Heart left ventricle (tissue), 16 donors: ENCODE results near the gene RELA. TPM values are rescaled to one million over a fixed set of nuclear protein-coding genes. Genes with fewer than 3 reads are reported as not detected.
A peak's percentile ranks its signal among the peaks of the same experiment; 100 is the strongest.

Experiments used
- ATAC-seq, 4 donors: fragments of 200-7000 bp; cut with Tn5 transposase; one replicate each; pipeline ENCODE4 v1.9.1; 2020 to 2022; ENCODE audit warnings: moderate library complexity in 4 of 4, mild to moderate bottlenecking in 3 of 4, moderate number of reproducible peaks in 1 of 4
- DNase-seq, 5 donors: peaks; one replicate each; pipeline ENCODE4 v3.0.0-alpha.2; 2020
- H3K27ac ChIP-seq, 12 donors: fragments of 200-600 bp; sonication (generic) in 4 of 12; one replicate each; pipeline versions ENCODE4 v1.5.0 to v1.8.0; 2016 to 2022; ENCODE audit warnings: mild to moderate bottlenecking in 2 of 12
- H3K27me3 ChIP-seq, 9 donors: fragments of 200-600 bp; sonication (generic) in 2 of 9; one replicate each; pipeline versions ENCODE4 v1.5.1 to v1.8.0; 2016 to 2022; ENCODE audit warnings: mild to moderate bottlenecking in 3 of 9
- H3K36me3 ChIP-seq, 9 donors: fragments of 200-600 bp; sonication (generic) in 2 of 9; one replicate each; pipeline versions ENCODE4 v1.5.0 to v1.8.0; 2018 to 2022; ENCODE audit warnings: mild to moderate bottlenecking in 2 of 9
- H3K4me1 ChIP-seq, 12 donors: fragments of 200-600 bp; sonication (generic) in 4 of 12; one replicate each; pipeline versions ENCODE4 v1.5.0 to v1.8.0; 2016 to 2022; ENCODE audit warnings: mild to moderate bottlenecking in 3 of 12
- H3K4me3 ChIP-seq, 12 donors: fragments of 200-600 bp; sonication (generic) in 4 of 12; one replicate each; pipeline versions ENCODE4 v1.5.0 to v1.8.0; 2017 to 2022; ENCODE audit warnings: mild to moderate bottlenecking in 9 of 12, moderate library complexity in 4 of 12
- H3K9me3 ChIP-seq, 12 donors: fragments of 200-600 bp; sonication (generic) in 4 of 12; one replicate each; pipeline versions ENCODE4 v1.5.0 to v1.8.0; 2016 to 2022; ENCODE audit warnings: mild to moderate bottlenecking in 1 of 12
- CTCF ChIP-seq, 12 donors: fragments of 200-600 bp; sonication (generic) in 4 of 12; IDR thresholded peaks; one replicate each; pipeline versions ENCODE4 v1.5.0 to v1.8.0; 2018 to 2022; ENCODE audit warnings: antibody characterized with exemption in 12 of 12, mild to moderate bottlenecking in 5 of 12
- POLR2A ChIP-seq, 2 donors: fragments of 450-650 bp; IDR thresholded peaks; one replicate each; pipeline ENCODE4 v1.6.1; 2017; ENCODE audit warnings: antibody characterized with exemption in 2 of 2, mild to moderate bottlenecking in 2 of 2, moderate library complexity in 2 of 2
- WGBS, 4 donors: extraction: QIAGEN DNeasy Blood & Tissue Kit in 2 of 4; methylation state at CpG; one replicate each; pipeline versions ENCODE4 v1.1.5 to v1.1.7; 2013 to 2018; 5-methylcytosine and 5-hydroxymethylcytosine counted together
- intact Hi-C, 10 donors: fragments of 100-400 bp; cut with DNase I; formaldehyde crosslinking; loops; one replicate each; pipeline versions ENCODE4 v1.11.1 to v1.14.2; 2022
- polyA plus RNA-seq, 2 donors: library from polyadenylated mRNA; stranded (reverse); fragments of 200-250 nt; gene quantifications; one replicate each; pipeline ENCODE4 v1.2.3, GENCODE V29; 2013
- total RNA-seq, 9 donors: library from RNA; depleted of rRNA in 2 of 9; stranded (reverse); fragments of >200 nt in 2 of 9; fragmentation: NEBNext Ultra II Directional in 3 of 9; extraction: Animal tissue kit (Norgen Biotek cat#: 25700) in 3 of 9; gene quantifications; one replicate each; pipeline versions ENCODE4 v1.1.0 to v1.2.4, GENCODE V29; 2016 to 2023
- donor health status: ischemic (EF 13 %, LVEDD 7.1; RV severe dilation, severe dysfunction).
- donor health status: healthy with polysubstance abuse.
- donor health status: DM: no; HTN: yes; CAD: no.
- donor health status: DM: no; HTN: no; CAD: no.
- donor health status: ischemic (EF 25% LVEDD 6.9; RV normal size, moderate dysfunction).
- donor health status: ischemic (EF 25% LVEDD 5.7; RV mildly dilated, moderate dysfunction).
- donor health status: healthy.
- donor health status: DM: yes; HTN: yes; CAD: no.
- donor health status: ischemic (EF 35%, LVEDD 5.7; RV mildly dilated, moderate dysfunction).
- donor health status: nonischemic (EF 11% LVEDD 7.7; RV severe dilation, severe dysfunction).
- donor health status: DM: yes; HTN: yes; CAD: no.
- donor health status: PGD.
- donor health status: ischemic (EF 29% LVEDD 5.4; RV normal size, mild dysfunction).
- donor health status: nonischemic (EF 23%, LVEDD 6.1; RV moderate dilation, normal function).

Gene RELA
- total and polyA plus RNA-seq, 11 donors = 22.2 to 86.4 (median 42.3) TPM

DNA sequence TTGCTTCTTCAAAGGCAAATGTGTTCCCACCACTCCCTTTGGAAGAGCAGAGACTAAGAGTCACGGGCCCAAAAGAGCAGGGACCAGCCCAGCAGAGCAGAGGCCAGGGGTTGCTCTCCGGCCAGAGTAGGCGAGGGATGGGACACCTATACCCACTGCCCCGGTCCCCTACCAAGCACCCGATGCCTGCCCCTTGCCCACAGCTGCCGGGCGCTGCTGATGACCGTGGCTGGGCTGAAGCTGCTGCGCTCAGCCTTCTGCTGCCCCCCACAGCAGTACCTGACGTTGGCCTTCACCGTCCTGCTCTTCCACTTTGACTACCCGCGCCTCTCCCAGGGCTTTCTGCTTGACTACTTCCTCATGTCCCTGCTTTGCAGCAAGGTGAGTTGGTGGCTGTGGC lies 35.5 kb downstream of the RELA start:
- ATAC-seq (no peak), DNase-seq (no peak)
- no peak overlapping the region for H3K27ac ChIP-seq
- no peaks in the 10 kb centered on the region for H3K9me3 ChIP-seq
- H3K4me3 ChIP-seq = no peak overlapping the region
- WGBS, 4 donors = 94 to 96% (median 95%) methylated on average over 10 to 13 of the region's 13 CpGs
- H3K27me3 ChIP-seq = no peaks in the 10 kb centered on the region
- H3K4me1 ChIP-seq = peaks cover 0 to 19% (median 6%) of the 10 kb centered on the region in 12 donors
- intact Hi-C loops = loop anchor here in 7 of 10 donors (5.0 to 10.0 kb wide), 6 partner anchors 75 to 370 kb away; no protein-coding TSS in a partner anchor
- no peak for TF ChIP-seq CTCF (IDR thresholded peaks at IDR 0.05)
- TF ChIP-seq POLR2A (IDR thresholded peaks at IDR 0.05) = no peak
- H3K36me3 ChIP-seq = peaks cover 2 to 100% (median 89%) of the 10 kb centered on the region in 9 donors

- WGBS, 4 donors = 56 to 83% (median 65%) methylated on average over 22 to 30 of the region's 30 CpGs
- peak; percentile 57 to 82 (median 74) for ATAC-seq
- no peak overlapping the region for H3K27ac ChIP-seq
- peak; percentile 51 to 75 (median 68) for TF ChIP-seq CTCF (IDR thresholded peaks at IDR 0.05)
- no peak for TF ChIP-seq POLR2A (IDR thresholded peaks at IDR 0.05)
- intact Hi-C loops = loop anchor here in 7 of 10 donors (1.0 to 10.0 kb wide), 7 partner anchors 77 to 372 kb away; no protein-coding TSS in a partner anchor
- peak; percentile 64 to 84 (median 71) for DNase-seq
- H3K36me3 ChIP-seq = peaks cover 2 to 100% (median 94%) of the 10 kb centered on the region in 9 donors
- H3K9me3 ChIP-seq = no peaks in the 10 kb centered on the region
- no peak overlapping the region for H3K4me3 ChIP-seq
- peaks cover 0 to 19% (median 6%) of the 10 kb centered on the region in 12 donors for H3K4me1 ChIP-seq
- H3K27me3 ChIP-seq = no peaks in the 10 kb centered on the region
These were observed 36.9 kb downstream of the RELA start for GRCh38 chr11:65625628-65626342.

DNA sequence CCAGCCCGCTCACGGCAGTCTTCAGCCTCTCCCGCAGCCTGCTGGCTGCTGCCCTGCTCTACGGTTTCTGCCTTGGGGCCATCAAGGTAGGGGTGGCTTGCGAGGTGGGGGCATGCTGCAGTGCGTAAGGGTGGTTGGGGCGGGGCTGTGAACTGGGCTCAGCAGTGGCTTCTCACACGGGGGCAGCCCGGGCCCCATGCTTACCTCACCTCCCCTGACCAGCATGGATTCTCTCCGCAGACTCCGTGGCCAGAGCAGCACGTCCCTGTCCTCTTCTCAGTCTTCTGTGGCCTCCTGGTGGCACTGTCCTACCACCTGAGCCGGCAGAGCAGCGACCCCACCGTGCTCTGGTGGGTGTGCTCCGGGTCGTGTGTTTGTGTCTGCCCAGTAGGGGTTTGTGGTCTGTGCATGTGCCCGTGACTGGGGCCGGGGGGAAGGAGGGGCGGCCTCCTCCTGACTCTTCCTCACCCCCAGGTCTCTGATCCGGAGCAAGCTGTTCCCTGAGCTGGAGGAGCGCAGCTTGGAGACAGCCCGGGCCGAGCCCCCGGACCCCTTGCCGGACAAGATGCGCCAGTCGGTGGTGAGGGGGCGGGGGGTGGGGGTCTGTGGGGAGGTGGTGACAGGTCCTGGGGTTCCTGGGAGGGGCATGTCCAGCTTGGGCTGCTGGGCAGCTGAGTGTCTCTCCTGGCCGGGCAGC lies 37.6 kb downstream of the RELA start:
- Histone ChIP-seq H3K27me3 (no peaks in the 10 kb centered on the region), H3K27ac (no peak overlapping the region), H3K9me3 (no peaks in the 10 kb centered on the region), H3K4me1 (peaks cover 0 to 13% (median 6%) of the 10 kb centered on the region in 12 donors), H3K4me3 (no peak overlapping the region), H3K36me3 (peaks cover 2 to 100% (median 94%) of the 10 kb centered on the region in 9 donors)
- WGBS, 4 donors = 85 to 89% (median 86%) methylated on average over 16 to 30 of the region's 30 CpGs
- intact Hi-C loops = loop anchor here in 7 of 10 donors (5.0 to 10.0 kb wide), 6 partner anchors 77 to 372 kb away; no protein-coding TSS in a partner anchor
- DNase-seq (no peak), ATAC-seq (no peak)
- no peak for TF ChIP-seq POLR2A (IDR thresholded peaks at IDR 0.05)

DNA sequence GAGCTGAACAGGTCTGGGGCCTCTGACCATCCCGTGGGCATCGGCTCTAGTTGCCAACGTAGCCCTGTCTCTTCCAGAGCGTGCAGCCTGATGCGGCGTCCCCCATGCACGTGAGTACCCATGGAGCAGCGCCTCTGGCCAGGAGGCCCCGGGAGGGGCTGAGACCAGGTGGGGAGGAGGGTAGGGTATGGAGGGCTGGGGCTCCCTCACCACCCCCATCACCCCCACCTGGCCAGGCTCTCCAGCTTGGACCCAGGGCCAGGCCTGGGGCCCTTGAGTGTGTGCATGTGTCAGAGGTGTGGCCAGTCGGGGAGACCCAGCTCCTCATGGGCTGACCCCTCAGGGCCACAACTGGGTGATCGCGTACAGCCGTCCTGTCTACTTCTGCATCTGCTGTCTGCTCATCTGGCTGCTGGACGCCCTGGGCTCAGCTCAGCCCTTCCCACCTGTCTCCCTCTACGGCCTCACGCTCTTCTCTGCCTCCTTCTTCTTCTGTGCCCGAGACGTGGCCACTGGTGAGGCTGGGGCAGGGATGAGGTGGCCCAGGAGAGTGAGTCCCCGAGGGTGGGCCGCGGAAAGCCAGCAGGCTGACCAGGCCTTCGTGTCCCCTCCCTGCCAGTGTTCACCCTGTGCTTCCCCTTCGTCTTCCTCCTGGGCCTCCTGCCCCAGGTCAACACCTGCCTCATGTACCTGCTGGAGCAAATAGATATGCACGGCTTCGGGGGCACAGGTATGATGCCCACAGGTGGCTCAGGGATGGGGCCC lies 38.7 kb downstream of the RELA start:
- DNase-seq (no peak), ATAC-seq (no peak)
- Histone ChIP-seq H3K4me1 (peaks cover 0 to 9% (median 6%) of the 10 kb centered on the region in 12 donors), H3K9me3 (no peaks in the 10 kb centered on the region), H3K36me3 (peaks cover 2 to 100% (median 94%) of the 10 kb centered on the region in 9 donors), H3K27ac (no peak overlapping the region), H3K4me3 (no peak overlapping the region), H3K27me3 (no peaks in the 10 kb centered on the region)
- no peak for TF ChIP-seq POLR2A (IDR thresholded peaks at IDR 0.05)
- TF ChIP-seq CTCF (IDR thresholded peaks at IDR 0.05) = no peak
- whole genome bisulfite sequencing, 4 donors = 87 to 95% (median 92%) methylated on average over 19 to 25 of the region's 25 CpGs
- intact Hi-C loops = loop anchor here in 4 of 10 donors (10.0 kb wide), 2 partner anchors 81 to 191 kb away; no protein-coding TSS in a partner anchor
